Small intestine (tissue), 7 donors: Measurements from ENCODE around the gene NRROS. TPM values are rescaled to one million over a fixed set of nuclear protein-coding genes. Genes with fewer than 3 reads are reported as not detected.
A peak's percentile ranks its signal among the peaks of the same experiment; 100 is the strongest.

Experiments used
- DNase-seq, 2 donors: peaks; one replicate each; pipeline versions ENCODE4 v3.0.0 to v3.0.0-alpha.2; 2013
- FAIRE-seq: peaks from 2 replicates; lab custom pipeline; 2012; peaks lifted over from hg19 to GRCh38; lab: Jason Lieb, UNC
- H3K27ac ChIP-seq, 3 donors: one replicate each; pipeline ENCODE4 v1.5.1; 2013; ENCODE audit warnings: low read length in 2 of 3, mild to moderate bottlenecking in 2 of 3, control low read depth in 1 of 3, inconsistent platforms in 1 of 3, low read depth in 1 of 3, moderate library complexity in 1 of 3
- H3K27me3 ChIP-seq, 3 donors: one replicate each; pipeline ENCODE4 v1.6.1; 2013; ENCODE audit warnings: low read length in 3 of 3, inconsistent platforms in 1 of 3; ENCODE audit not compliant: control insufficient read depth in 3 of 3, insufficient read depth in 3 of 3
- H3K36me3 ChIP-seq, 3 donors: one replicate each; pipeline ENCODE4 v1.6.1; 2013; ENCODE audit warnings: low read length in 3 of 3, inconsistent platforms in 1 of 3, low read depth in 1 of 3, mild to moderate bottlenecking in 1 of 3, moderate library complexity in 1 of 3; ENCODE audit not compliant: control insufficient read depth in 3 of 3, insufficient read depth in 2 of 3
- H3K4me1 ChIP-seq, 3 donors: one replicate each; pipeline ENCODE4 v1.6.1; 2013; ENCODE audit warnings: low read length in 2 of 3, inconsistent platforms in 1 of 3, low read depth in 1 of 3, mild to moderate bottlenecking in 1 of 3, moderate library complexity in 1 of 3; ENCODE audit not compliant: control insufficient read depth in 3 of 3, insufficient read depth in 2 of 3
- H3K4me3 ChIP-seq, 3 donors: one replicate each; pipeline ENCODE4 v1.5.1; 2013; ENCODE audit warnings: low read length in 3 of 3, control low read depth in 1 of 3, inconsistent platforms in 1 of 3, low read depth in 1 of 3, mild to moderate bottlenecking in 1 of 3, moderate library complexity in 1 of 3
- H3K9me3 ChIP-seq, 2 donors: one replicate each; pipeline ENCODE4 v1.6.1; 2013; ENCODE audit warnings: low read depth in 1 of 2, low read length in 1 of 2; ENCODE audit not compliant: control insufficient read depth in 2 of 2, insufficient read depth in 1 of 2
- WGBS, 3 donors: extraction: QIAGEN DNeasy Blood & Tissue Kit; methylation state at CpG; one replicate each; pipeline ENCODE4 v1.1.7; 2013; 5-methylcytosine and 5-hydroxymethylcytosine counted together
- polyA plus RNA-seq, 4 donors: library from polyadenylated mRNA; stranded (reverse) in 3 of 4; unstranded in 1 of 4; fragments of 200-250 nt in 3 of 4; fragments of 120-200 nt in 1 of 4; gene quantifications; one replicate each; pipeline versions ENCODE4 v1.2.1 to v1.2.3, GENCODE V29; 2013
- donor health status: healthy with polysubstance abuse.
- donor health status: control.
- donor health status: control.
- donor health status: Bipolar disorder and iron deficiency.
- donor health status: healthy.

Gene NRROS
- polyA plus RNA-seq, 4 donors = 0.54 to 4.1 (median 1.5) TPM; not detected in 1

DNA sequence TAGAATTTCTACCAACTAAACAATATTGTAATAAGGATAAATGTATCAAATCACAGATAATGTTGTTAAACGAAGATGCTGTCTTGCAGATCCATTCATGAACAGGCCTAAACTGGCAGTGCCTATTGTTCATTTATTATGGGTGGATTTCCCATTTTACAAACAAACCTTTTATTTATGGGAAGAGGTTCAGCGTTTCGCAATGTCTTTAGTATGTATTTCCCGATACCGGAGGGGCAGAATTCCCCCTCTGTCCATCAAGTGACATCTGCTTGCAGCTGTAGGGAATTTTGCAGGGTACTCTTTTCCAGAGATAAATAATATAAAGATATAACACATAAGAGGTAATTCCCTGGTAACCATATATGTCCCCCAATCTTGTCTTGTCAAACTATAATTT is 66.8 kb downstream of the NRROS start:
- Histone ChIP-seq H3K4me1 (peaks cover 0 to 6% (median 0%) of the 10 kb centered on the region in 3 donors), H3K27me3 (no peaks in the 10 kb centered on the region), H3K4me3 (no peak overlapping the region), H3K36me3 (no peaks in the 10 kb centered on the region), H3K9me3 (no peaks in the 10 kb centered on the region), H3K27ac (no peak overlapping the region)
- FAIRE-seq = no peak
- DNase-seq = no peak
- WGBS, 3 donors = 41 to 66% (median 62%) methylated on average over 5 of the region's 5 CpGs

DNA sequence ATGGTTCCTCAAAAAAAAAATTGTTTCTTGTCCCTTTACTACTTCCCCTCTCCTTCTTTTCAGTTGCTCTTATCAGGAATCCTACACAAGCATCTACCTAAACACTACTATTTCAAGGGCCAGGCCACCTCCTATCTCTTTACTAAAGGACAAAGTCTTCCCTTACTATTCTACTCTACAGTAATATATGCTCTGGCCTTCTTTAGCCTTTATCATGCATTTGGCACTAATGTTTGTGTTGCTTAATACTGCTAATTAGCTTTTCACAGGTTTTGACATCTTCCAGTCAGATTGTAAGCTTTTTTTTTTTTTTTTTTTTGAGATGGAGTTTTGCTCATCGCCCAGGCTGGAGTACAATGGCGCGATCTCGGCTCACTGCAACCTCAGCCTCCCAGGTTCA is 67.2 kb downstream of the NRROS start:
- Histone ChIP-seq H3K36me3 (no peaks in the 10 kb centered on the region), H3K9me3 (no peaks in the 10 kb centered on the region), H3K4me1 (peaks cover 0 to 9% (median 0%) of the 10 kb centered on the region in 3 donors), H3K27me3 (no peaks in the 10 kb centered on the region), H3K27ac (no peak overlapping the region), H3K4me3 (no peak overlapping the region)
- 96 to 100% (median 98%) methylated on average over 4 of the region's 4 CpGs for WGBS, 3 donors
- FAIRE-seq (no peak), DNase-seq (peak; percentile 39 to 57)

DNA sequence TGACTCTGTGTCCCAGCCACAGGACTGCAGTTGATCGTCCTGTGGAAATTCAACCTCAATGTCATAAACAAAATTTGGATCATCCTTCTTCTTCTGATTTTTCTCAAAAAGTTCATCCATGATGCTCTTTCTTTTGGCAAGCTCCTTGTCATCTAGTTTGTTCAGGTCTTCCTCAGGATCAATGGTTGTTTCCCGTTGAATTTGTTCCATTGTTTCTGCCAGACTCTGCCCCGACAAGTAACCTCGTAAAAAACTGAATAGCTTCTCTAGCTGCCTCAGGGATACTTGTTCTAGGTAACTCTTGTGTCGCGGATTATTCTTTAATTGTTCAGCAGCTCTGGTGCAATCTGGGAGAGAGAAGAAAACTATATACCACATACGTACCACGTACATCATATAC is 68.1 kb downstream of the NRROS start:
- DNase-seq = no peak
- no peaks in the 10 kb centered on the region for H3K27me3 ChIP-seq

GRCh38 chr3:196708467-196708866 is 69.0 kb downstream of the NRROS start:
- WGBS, 3 donors = 85 to 86% (median 85%) methylated on average over 7 of the region's 7 CpGs
- Histone ChIP-seq H3K4me3 (no peak overlapping the region), H3K4me1 (peaks cover 0 to 9% (median under 1%) of the 10 kb centered on the region in 3 donors), H3K36me3 (no peaks in the 10 kb centered on the region), H3K27me3 (no peaks in the 10 kb centered on the region), H3K9me3 (no peaks in the 10 kb centered on the region), H3K27ac (no peak overlapping the region)
- DNase-seq (no peak), FAIRE-seq (no peak)

More for the DNA sequence above, 68.1 kb downstream of the NRROS start:
- H3K27ac ChIP-seq = no peak overlapping the region
- no peaks in the 10 kb centered on the region for H3K36me3 ChIP-seq
- WGBS, 3 donors = 91 to 93% (median 92%) methylated on average over 8 of the region's 8 CpGs
- H3K9me3 ChIP-seq = no peaks in the 10 kb centered on the region
- peaks cover 0 to 9% (median 0%) of the 10 kb centered on the region in 3 donors for H3K4me1 ChIP-seq
- H3K4me3 ChIP-seq = no peak overlapping the region
- FAIRE-seq = no peak

Other genes with a start within 250 kb of the NRROS start
- 10 to 100 TPM in 1 of 4 donors, 1 to 10 TPM in 3; 2.4 to 27.8 (median 5.7) TPM for gene UBXN7, start 207.3 kb upstream of the NRROS start, polyA plus RNA-seq
- gene RNF168, start 135.9 kb upstream of the NRROS start, polyA plus RNA-seq = 10 to 100 TPM in 1 of 4 donors, 1 to 10 TPM in 3; 2.4 to 11.9 (median 6.0) TPM
- gene SMCO1, start 124.3 kb upstream of the NRROS start, polyA plus RNA-seq = not detected
- 1 to 10 TPM; 5.4 to 9.8 (median 8.1) TPM for gene WDR53, start 71.1 kb upstream of the NRROS start, polyA plus RNA-seq
- gene FBXO45, start 71.0 kb upstream of the NRROS start, polyA plus RNA-seq = 10 to 100 TPM in 1 of 4 donors, 1 to 10 TPM in 3; 3.2 to 11.1 (median 6.6) TPM
- gene CEP19, start 72.6 kb downstream of the NRROS start, polyA plus RNA-seq = 1 to 10 TPM in 1 of 4 donors, under 1 TPM in 2, not detected in 1; 0.22 to 1.6 (median 0.75) TPM
- 10 to 100 TPM; 11.9 to 26.6 (median 13.2) TPM for gene PIGX, start 72.7 kb downstream of the NRROS start, polyA plus RNA-seq
- gene PAK2, start 100.2 kb downstream of the NRROS start, polyA plus RNA-seq = 10 to 100 TPM; 22.9 to 41.9 (median 24.5) TPM
- gene SENP5, start 228.2 kb downstream of the NRROS start, polyA plus RNA-seq = 10 to 100 TPM in 1 of 4 donors, 1 to 10 TPM in 3; 4.9 to 20.3 (median 5.4) TPM